ENCODE measurements around the gene MUC13. TPM values are rescaled to one million over a fixed set of nuclear protein-coding genes. Genes with fewer than 3 reads are reported as not detected.

Gene MUC13
- total and polyA plus RNA-seq, 4 donors = 0.43 to 6.6 (median 0.49) TPM; not detected in 1

GRCh38 chr3:124888482-124889441 is 45.8 kb downstream of the MUC13 start:
- H3K27me3 ChIP-seq (ENCODE audit: control insufficient read depth in 3 of 3, insufficient read depth in 3 of 3, low read length in 2 of 3) = no peaks in the 10 kb centered on the region
- 68 to 76% methylated on average over 8 of the region's 8 CpGs for WGBS, 2 donors
- DNase-seq (no peak), ATAC-seq (ENCODE audit: insufficient read depth, low FRiP score) (no peak)
- no peak overlapping the region for H3K4me3 ChIP-seq
- no peak for TF ChIP-seq CTCF (IDR thresholded peaks at IDR 0.05; ENCODE audit: control extremely low read depth, extremely low read depth)
- peaks cover 0 to 3% (median 0%) of the 10 kb centered on the region in 4 donors for H3K36me3 ChIP-seq (ENCODE audit: control insufficient read depth in 4 of 4, insufficient read depth in 4 of 4, low read length in 4 of 4)
- peaks cover 0 to 9% (median 2%) of the 10 kb centered on the region in 5 donors for H3K4me1 ChIP-seq (ENCODE audit: control insufficient read depth in 5 of 5, insufficient read depth in 5 of 5, low read length in 5 of 5)
- no peak overlapping the region for H3K27ac ChIP-seq (ENCODE audit: low read depth in 1 of 2, low read length in 1 of 2)
- no peaks in the 10 kb centered on the region for H3K9me3 ChIP-seq (ENCODE audit: control insufficient read depth in 4 of 4, insufficient read depth in 3 of 4, low read length in 3 of 4)
- H3K9ac ChIP-seq (ENCODE audit: insufficient read depth in 1 of 2, low read length in 2 of 2) = no peak overlapping the region

- Histone ChIP-seq H3K27ac (ENCODE audit: low read depth in 1 of 2, low read length in 1 of 2) (peak overlapping the region in 1 of 2 donors; percentile 99), H3K27me3 (ENCODE audit: control insufficient read depth in 3 of 3, insufficient read depth in 3 of 3, low read length in 2 of 3) (no peaks in the 10 kb centered on the region), H3K9me3 (ENCODE audit: control insufficient read depth in 4 of 4, insufficient read depth in 3 of 4, low read length in 3 of 4) (no peaks in the 10 kb centered on the region), H3K4me1 (ENCODE audit: control insufficient read depth in 5 of 5, insufficient read depth in 5 of 5, low read length in 5 of 5) (peaks cover 0 to 15% (median 2%) of the 10 kb centered on the region in 5 donors), H3K36me3 (ENCODE audit: control insufficient read depth in 4 of 4, insufficient read depth in 4 of 4, low read length in 4 of 4) (peaks cover 0 to 3% (median 0%) of the 10 kb centered on the region in 4 donors), H3K9ac (ENCODE audit: insufficient read depth in 1 of 2, low read length in 2 of 2) (no peak overlapping the region), H3K4me3 (no peak overlapping the region)
- DNase-seq (no peak), ATAC-seq (ENCODE audit: insufficient read depth, low FRiP score) (no peak)
- 90% methylated on average over 11 of the region's 11 CpGs for WGBS, 2 donors
- TF ChIP-seq CTCF (IDR thresholded peaks at IDR 0.05; ENCODE audit: control extremely low read depth, extremely low read depth) = no peak
These were observed 46.6 kb downstream of the MUC13 start for GRCh38 chr3:124887932-124888298.

DNA sequence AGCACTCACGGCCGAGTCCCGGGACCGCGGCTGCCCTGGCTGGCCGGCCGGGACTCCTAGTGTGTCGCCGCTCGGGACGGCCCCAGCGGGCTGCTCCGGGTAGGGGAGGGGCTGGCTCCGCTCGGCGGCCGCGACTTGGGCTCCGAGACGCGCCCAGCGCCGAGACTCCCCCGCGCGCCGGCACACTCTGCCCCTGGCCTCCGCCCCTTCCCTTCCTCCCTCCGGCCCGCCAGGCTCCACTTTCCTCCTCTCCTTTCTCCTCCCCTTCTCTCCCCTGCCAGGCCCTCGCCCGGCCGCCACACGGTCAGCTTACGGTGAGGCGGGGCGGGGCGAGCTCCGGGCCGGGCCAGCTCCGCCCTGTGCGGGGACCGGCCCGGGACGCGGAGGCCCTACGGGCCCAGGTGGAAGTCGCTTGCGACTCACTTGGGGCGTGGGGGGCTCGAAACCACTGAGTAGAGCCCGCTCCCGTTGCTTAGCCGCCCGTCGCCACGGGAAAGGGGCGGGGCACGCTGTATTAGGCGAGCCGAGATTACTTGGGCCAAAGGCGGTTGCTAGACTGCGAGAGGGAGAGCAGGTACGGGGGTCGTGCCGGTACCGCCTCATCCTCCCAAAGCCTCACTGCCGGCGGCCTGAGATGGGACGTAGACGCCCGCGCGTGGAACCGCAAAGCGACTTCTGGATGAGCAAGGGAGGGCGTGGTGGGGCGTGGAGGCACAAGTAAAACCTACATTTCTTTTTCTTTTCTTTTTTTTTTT is 47.2 kb downstream of the MUC13 start, which contains the start of gene ITGB5:
Gene ITGB5 (minus strand): TSS at position 189 of the 755 bp plus-strand sequence. CDS start 365 bp downstream, outside the sequence.
- no peak for TF ChIP-seq CTCF (IDR thresholded peaks at IDR 0.05; ENCODE audit: control extremely low read depth, extremely low read depth)
- H3K9ac ChIP-seq (ENCODE audit: insufficient read depth in 1 of 2, low read length in 2 of 2) = no peak within 1 kb of the TSS
- ATAC-seq (ENCODE audit: insufficient read depth, low FRiP score) = peak; percentile 88
- H3K27me3 ChIP-seq (ENCODE audit: control insufficient read depth in 3 of 3, insufficient read depth in 3 of 3, low read length in 2 of 3) = no peaks in the 10 kb centered on the region
- no peaks in the 10 kb centered on the region for H3K9me3 ChIP-seq (ENCODE audit: control insufficient read depth in 4 of 4, insufficient read depth in 3 of 4, low read length in 3 of 4)
- DNase-seq = peak; percentile 82 to 84 (median 83)
- 2 to 3% methylated on average over 65 to 78 of the region's 78 CpGs for WGBS, 2 donors
- H3K4me1 ChIP-seq (ENCODE audit: control insufficient read depth in 5 of 5, insufficient read depth in 5 of 5, low read length in 5 of 5) = peaks cover 0 to 15% (median 2%) of the 10 kb centered on the region in 5 donors
- H3K36me3 ChIP-seq (ENCODE audit: control insufficient read depth in 4 of 4, insufficient read depth in 4 of 4, low read length in 4 of 4) = peaks cover 0 to 3% (median 0%) of the 10 kb centered on the region in 4 donors
- peak within 1 kb of the TSS; percentile 68 for H3K4me3 ChIP-seq
- H3K27ac ChIP-seq (ENCODE audit: low read depth in 1 of 2, low read length in 1 of 2) = peak within 1 kb of the TSS; percentile 87 to 99

Measured in lung (tissue), 12 donors.